IMR-90 (cell line): ENCODE results near the gene ARMC6. TPM values are rescaled to one million over a fixed set of nuclear protein-coding genes. Genes with fewer than 3 reads are reported as not detected.

Source experiments
- ATAC-seq: fragments of 200-7000 bp; cut with Tn5 transposase; 2 replicates; pipeline ENCODE4 v1.9.1; 2020; ENCODE audit warnings: low read depth, mild to moderate bottlenecking, moderate library complexity
- BruUV-seq: library from RNA; stranded (reverse); fragments of 400-500 nt; replicated peaks from 2 replicates; lab custom pipeline; 2021; lab: Mats Ljungman, UMichigan
- CTCF ChIA-PET: fragments of 300-600 bp; formaldehyde crosslinking; extraction: SDS; loops from one replicate; lab custom pipeline; 2021; ENCODE audit warnings: antibody characterized with exemption; lab: Yijun Ruan, JAX
- POLR2A ChIA-PET: fragments of 300-600 bp; sonication (Branson Sonifier 250); formaldehyde crosslinking; loops from one replicate; lab custom pipeline; 2022; ENCODE audit warnings: antibody characterized with exemption; ENCODE audit not compliant: unreplicated experiment; lab: Charles Lee
- DNase-seq: peaks from one replicate; pipeline ENCODE4 v3.0.0; 2013
- H2AFZ ChIP-seq: replicated peaks from 2 replicates; pipeline ENCODE3; 2013; ENCODE audit warnings: low read length, mild to moderate bottlenecking; ENCODE audit not compliant: poor library complexity
- H2AK5ac ChIP-seq: 2 replicates; pipeline ENCODE4 v1.6.1; 2013; ENCODE audit warnings: low read depth, low read length, inconsistent platforms
- H2AK9ac ChIP-seq: replicated peaks from 2 replicates; pipeline ENCODE3; 2013; ENCODE audit warnings: mild to moderate bottlenecking, low read depth, low read length, moderate library complexity; ENCODE audit not compliant: poor library complexity
- H2BK120ac ChIP-seq: 2 replicates; pipeline ENCODE4 v1.6.1; 2013; ENCODE audit warnings: low read depth, low read length, inconsistent platforms
- H2BK15ac ChIP-seq: 3 replicates; pipeline ENCODE4 v1.6.1; 2013; ENCODE audit warnings: low read depth, low read length, inconsistent platforms
- H2BK20ac ChIP-seq: 2 replicates; pipeline ENCODE4 v1.6.1; 2013; ENCODE audit warnings: low read depth, mild to moderate bottlenecking, inconsistent platforms, low read length, moderate library complexity
- H2BK5ac ChIP-seq: 2 replicates; pipeline ENCODE4 v1.6.1; 2013; ENCODE audit warnings: mild to moderate bottlenecking, low read depth, low read length, inconsistent platforms; ENCODE audit not compliant: poor library complexity, severe bottlenecking
- H3K14ac ChIP-seq: replicated peaks from 2 replicates; pipeline ENCODE4 v1.6.1; 2013; ENCODE audit warnings: low read depth, low read length, inconsistent platforms
- H3K18ac ChIP-seq: 2 replicates; pipeline ENCODE4 v1.6.1; 2013; ENCODE audit warnings: low read depth, low read length, control low read depth
- H3K23ac ChIP-seq: 2 replicates; pipeline ENCODE4 v1.6.1; 2013; ENCODE audit warnings: low read depth, low read length, inconsistent platforms
- H3K27ac ChIP-seq: 2 replicates; pipeline ENCODE4 v1.5.1; 2013; ENCODE audit warnings: mild to moderate bottlenecking, control low read depth, low read length; ENCODE audit not compliant: insufficient read depth
- H3K27me3 ChIP-seq: 2 replicates; pipeline ENCODE4 v1.6.1; 2013; ENCODE audit warnings: low read length; ENCODE audit not compliant: control insufficient read depth, insufficient read depth
- H3K36me3 ChIP-seq: 2 replicates; pipeline ENCODE4 v1.6.1; 2013; ENCODE audit warnings: low read length, mixed read lengths; ENCODE audit not compliant: control insufficient read depth, insufficient read depth
- H3K4ac ChIP-seq: 2 replicates; pipeline ENCODE4 v1.6.1; 2013; ENCODE audit warnings: low read depth, low read length, inconsistent platforms
- H3K4me1 ChIP-seq: 2 replicates; pipeline ENCODE4 v1.6.1; 2013; ENCODE audit warnings: low read length, mixed read lengths; ENCODE audit not compliant: control insufficient read depth, insufficient read depth
- H3K4me2 ChIP-seq: 2 replicates; pipeline ENCODE4 v1.6.1; 2013; ENCODE audit warnings: low read depth, mild to moderate bottlenecking, control low read depth, low read length, moderate library complexity
- H3K4me3 ChIP-seq: 2 replicates; pipeline ENCODE4 v1.5.1; 2013; ENCODE audit warnings: low read depth, mild to moderate bottlenecking, control low read depth, low read length, moderate library complexity; ENCODE audit not compliant: insufficient read depth
- H3K56ac ChIP-seq: 2 replicates; pipeline ENCODE4 v1.6.1; 2013; ENCODE audit warnings: low read length, inconsistent platforms; ENCODE audit not compliant: insufficient read depth; ENCODE audit errors: extremely low read depth
- H3K79me1 ChIP-seq, 2 experiments: 2 replicates each; pipeline ENCODE4 v1.6.1; 2013; ENCODE audit warnings: low read length in 2 of 2, inconsistent platforms in 1 of 2, low read depth in 1 of 2
- H3K9ac ChIP-seq: 2 replicates; pipeline ENCODE4 v1.6.1; 2013; ENCODE audit warnings: low read depth, low read length, control low read depth
- H3K9me1 ChIP-seq: 2 replicates; pipeline ENCODE4 v1.6.1; 2013; ENCODE audit warnings: low read length, inconsistent platforms; ENCODE audit not compliant: insufficient read depth
- H3K9me3 ChIP-seq: 2 replicates; pipeline ENCODE4 v1.6.1; 2013; ENCODE audit warnings: low read length; ENCODE audit not compliant: control insufficient read depth, insufficient read depth
- H4K20me1 ChIP-seq: 2 replicates; pipeline ENCODE4 v1.6.1; 2013; ENCODE audit warnings: low read length, inconsistent platforms; ENCODE audit not compliant: insufficient read depth
- H4K5ac ChIP-seq: 2 replicates; pipeline ENCODE4 v1.6.1; 2013; ENCODE audit warnings: mild to moderate bottlenecking, low read depth, low read length, control low read depth
- H4K8ac ChIP-seq, 2 experiments: 2 replicates each; pipeline ENCODE4 v1.6.1; 2013; ENCODE audit warnings: low read depth in 2 of 2, low read length in 2 of 2, control low read depth in 1 of 2, inconsistent platforms in 1 of 2
- H4K91ac ChIP-seq: 2 replicates; pipeline ENCODE4 v1.6.1; 2013; ENCODE audit warnings: low read depth, low read length, inconsistent platforms; ENCODE audit not compliant: insufficient read depth
- BHLHE40 ChIP-seq: fragments of 150-350 bp; IDR thresholded peaks from 2 replicates; pipeline ENCODE4 v1.6.1; 2016; ENCODE audit warnings: mild to moderate bottlenecking, low read depth, low read length
- MAFK ChIP-seq: IDR thresholded peaks from 2 replicates; pipeline ENCODE4 v1.6.1; 2012; ENCODE audit warnings: low read depth, low read length, improper control_type of control experiment
- POLR2A ChIP-seq: IDR thresholded peaks from 2 replicates; pipeline ENCODE4 v1.6.1; 2012; ENCODE audit warnings: mild to moderate bottlenecking, low read depth, low read length
- WGBS, 2 experiments: methylation state at CpG; one replicate each; pipeline versions ENCODE4 v1.1.5 to v1.1.7; 2013; ENCODE audit warnings: missing lambda C conversion rate in 2 of 2; ENCODE audit not compliant: insufficient read length in 1 of 2; ENCODE audit errors: extremely low coverage in 2 of 2; 5-methylcytosine and 5-hydroxymethylcytosine counted together
- dilution Hi-C: fragments of 300-500 bp; cut with HindIII; formaldehyde crosslinking; loops from one replicate; pipeline ENCODE4 v1.14.3; 2018; ENCODE audit warnings: low sequenced_read_pairs; ENCODE audit not compliant: unreplicated experiment
- in situ Hi-C: fragments of 300-500 bp; cut with MboI; formaldehyde crosslinking; loops from 3 replicates; pipeline ENCODE4 v1.14.3; 2019; ENCODE audit warnings: low sequenced_read_pairs, inconsistent platforms, mixed read lengths
- intact Hi-C: fragments of 100-400 bp; cut with micrococcal nuclease; formaldehyde crosslinking; loops from 2 replicates; pipeline ENCODE4 v1.10.0; 2022
- polyA plus RNA-seq, 3 experiments: library from polyadenylated mRNA; depleted of rRNA; stranded (reverse); fragments of >200 nt; gene quantifications; 2 replicates each; pipeline ENCODE4 v1.2.3, GENCODE V29; 2012; ENCODE audit warnings: low replicate concordance in 1 of 3
- total RNA-seq: library from RNA; depleted of rRNA; stranded (reverse); fragments of >200 nt; gene quantifications from 2 replicates; pipeline ENCODE4 v1.2.3, GENCODE V29; 2012
- TF ChIP-seq, protein P1 (sequence below): conservative IDR thresholded peaks from 2 replicates; pipeline ENCODE4 v1.5.1; 2012; ENCODE audit warnings: mild to moderate bottlenecking, low read depth, low read length, improper control_type of control experiment

The ARMC6 gene
- total and polyA plus RNA-seq, 2 of the 4 experiments (the other 2 are of a cell fraction), result 41.5 to 52.7 TPM

- TF ChIP-seq BHLHE40 (no peak), MAFK (no peak), POLR2A (no peak)
- TF ChIP-seq, protein P1, sequence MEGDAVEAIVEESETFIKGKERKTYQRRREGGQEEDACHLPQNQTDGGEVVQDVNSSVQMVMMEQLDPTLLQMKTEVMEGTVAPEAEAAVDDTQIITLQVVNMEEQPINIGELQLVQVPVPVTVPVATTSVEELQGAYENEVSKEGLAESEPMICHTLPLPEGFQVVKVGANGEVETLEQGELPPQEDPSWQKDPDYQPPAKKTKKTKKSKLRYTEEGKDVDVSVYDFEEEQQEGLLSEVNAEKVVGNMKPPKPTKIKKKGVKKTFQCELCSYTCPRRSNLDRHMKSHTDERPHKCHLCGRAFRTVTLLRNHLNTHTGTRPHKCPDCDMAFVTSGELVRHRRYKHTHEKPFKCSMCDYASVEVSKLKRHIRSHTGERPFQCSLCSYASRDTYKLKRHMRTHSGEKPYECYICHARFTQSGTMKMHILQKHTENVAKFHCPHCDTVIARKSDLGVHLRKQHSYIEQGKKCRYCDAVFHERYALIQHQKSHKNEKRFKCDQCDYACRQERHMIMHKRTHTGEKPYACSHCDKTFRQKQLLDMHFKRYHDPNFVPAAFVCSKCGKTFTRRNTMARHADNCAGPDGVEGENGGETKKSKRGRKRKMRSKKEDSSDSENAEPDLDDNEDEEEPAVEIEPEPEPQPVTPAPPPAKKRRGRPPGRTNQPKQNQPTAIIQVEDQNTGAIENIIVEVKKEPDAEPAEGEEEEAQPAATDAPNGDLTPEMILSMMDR, result no peak
- Histone ChIP-seq H3K14ac (no peak overlapping the region), H3K9ac (no peak overlapping the region), H3K4me2 (no peak overlapping the region), H3K9me3 (no peaks in the 10 kb centered on the region), H3K4ac (no peak overlapping the region), H4K20me1 (no peaks in the 10 kb centered on the region; the same call in 1 of the 2 replicates), H3K79me1 (no peaks in the 10 kb centered on the region), H3K27me3 (no peaks in the 10 kb centered on the region), H2BK120ac (no peak overlapping the region), H2AK5ac (no peak overlapping the region), H3K27ac (no peak overlapping the region), H2AK9ac (no peak overlapping the region), H2AFZ (no peak overlapping the region), H4K8ac (no peak overlapping the region), H2BK15ac (no peak overlapping the region), H4K5ac (no peak overlapping the region), H3K56ac (no peak overlapping the region), H3K4me1 (no peaks in the 10 kb centered on the region), H4K91ac (no peak overlapping the region), H3K18ac (no peak overlapping the region), H3K36me3 (peaks cover 6% of the 10 kb centered on the region), H2BK5ac (no peak overlapping the region), H3K9me1 (no peaks in the 10 kb centered on the region), H3K4me3 (no peak overlapping the region), H2BK20ac (no peak overlapping the region), H3K23ac (no peak overlapping the region)
- dilution Hi-C loops, result no loop called here
- DNase-seq (no peak), ATAC-seq (no peak)
- CTCF ChIA-PET, result no interaction called here
- BruUV-seq, result no TSS peak
- in situ Hi-C loops, result no loop called here
- POLR2A ChIA-PET, result no interaction called here
- intact Hi-C loops, result no loop called here
- 50% methylated on average over 1 of the region's 7 CpGs; no CpG with 5 or more reads in 1 of the 2 experiments for WGBS, 2 experiments
Observed at GRCh38 chr19:19094513-19094912, 61.1 kb downstream of the ARMC6 start.
